Mesendoderm (in vitro differentiated cells): Measurements from ENCODE around the gene MAP1S.

ENCODE experiments used
- DNase-seq: peaks from one replicate; pipeline ENCODE4 v3.0.0; 2013
- H2AK5ac ChIP-seq: 2 replicates; pipeline ENCODE4 v1.6.1; 2013; ENCODE audit warnings: low read length, inconsistent platforms
- H2BK120ac ChIP-seq: 2 replicates; pipeline ENCODE4 v1.6.1; 2013; ENCODE audit warnings: low read depth, mild to moderate bottlenecking, low read length, moderate library complexity, mixed read lengths
- H2BK15ac ChIP-seq: replicated peaks from 2 replicates; pipeline ENCODE4 v1.6.1; 2013; ENCODE audit warnings: low read depth, mild to moderate bottlenecking, moderate library complexity
- H2BK5ac ChIP-seq: 2 replicates; pipeline ENCODE4 v1.6.1; 2013; ENCODE audit warnings: low read length, inconsistent platforms
- H3K18ac ChIP-seq: 2 replicates; pipeline ENCODE4 v1.6.1; 2013; ENCODE audit warnings: mild to moderate bottlenecking, low read length, mixed read lengths
- H3K23ac ChIP-seq: one replicate; pipeline ENCODE4 v1.6.1; 2013; ENCODE audit warnings: low read length
- H3K27ac ChIP-seq: 2 replicates; pipeline ENCODE4 v1.5.1; 2013; ENCODE audit warnings: low read depth, mild to moderate bottlenecking, inconsistent platforms, low read length, moderate library complexity
- H3K27me3 ChIP-seq: 2 replicates; pipeline ENCODE4 v1.6.1; 2013; ENCODE audit warnings: low read length, control low read depth, mild to moderate bottlenecking, inconsistent platforms; ENCODE audit not compliant: insufficient read depth, poor library complexity
- H3K36me3 ChIP-seq: 2 replicates; pipeline ENCODE4 v1.6.1; 2013; ENCODE audit warnings: low read length, inconsistent platforms; ENCODE audit not compliant: control insufficient read depth, insufficient read depth
- H3K4ac ChIP-seq: one replicate; pipeline ENCODE4 v1.6.1; 2013; ENCODE audit warnings: low read depth, mild to moderate bottlenecking, low read length, moderate library complexity
- H3K4me1 ChIP-seq: 2 replicates; pipeline ENCODE4 v1.6.1; 2013; ENCODE audit warnings: low read depth, low read length, inconsistent platforms; ENCODE audit not compliant: control insufficient read depth
- H3K4me2 ChIP-seq: 2 replicates; pipeline ENCODE4 v1.6.1; 2013; ENCODE audit warnings: low read length
- H3K4me3 ChIP-seq: 2 replicates; pipeline ENCODE4 v1.5.1; 2013; ENCODE audit warnings: mild to moderate bottlenecking, low read length
- H3K56ac ChIP-seq: one replicate; pipeline ENCODE4 v1.6.1; 2013; ENCODE audit warnings: low read length
- H3K79me1 ChIP-seq: 2 replicates; pipeline ENCODE4 v1.6.1; 2013; ENCODE audit warnings: low read length, inconsistent platforms
- H3K79me2 ChIP-seq: 2 replicates; pipeline ENCODE4 v1.6.1; 2013; ENCODE audit warnings: mild to moderate bottlenecking, low read length; ENCODE audit not compliant: control insufficient read depth, insufficient read depth
- H3K9ac ChIP-seq: 2 replicates; pipeline ENCODE4 v1.6.1; 2013; ENCODE audit warnings: low read length, inconsistent platforms
- H4K5ac ChIP-seq: one replicate; pipeline ENCODE4 v1.6.1; 2013; ENCODE audit warnings: low read length
- H4K8ac ChIP-seq: one replicate; pipeline ENCODE4 v1.6.1; 2013; ENCODE audit warnings: low read depth, mild to moderate bottlenecking, control low read depth, low read length, moderate library complexity
- WGBS: extraction: QIAGEN DNeasy Blood & Tissue Kit; methylation state at CpG from one replicate; pipeline ENCODE4 v1.1.7; 2013; ENCODE audit warnings: low lambda C conversion rate, missing lambda C conversion rate; ENCODE audit not compliant: insufficient coverage; ENCODE audit errors: extremely low coverage; 5-methylcytosine and 5-hydroxymethylcytosine counted together

MAP1S gene

GRCh38 chr19:17683078-17683477 lies 36.2 kb upstream of the MAP1S start:
- no peak overlapping the region for H3K56ac ChIP-seq
- H3K79me1 ChIP-seq = peaks cover 3% of the 10 kb centered on the region
- H4K5ac ChIP-seq = no peak overlapping the region
- no CpG with 5 or more reads among the region's 4 CpGs for WGBS
- no peak overlapping the region for H4K8ac ChIP-seq
- peaks cover 7% of the 10 kb centered on the region for H3K79me2 ChIP-seq
- H2BK5ac ChIP-seq = no peak overlapping the region
- peaks cover 3% of the 10 kb centered on the region for H3K4me1 ChIP-seq
- no peak overlapping the region for H3K4me2 ChIP-seq
- no peak overlapping the region for H3K27ac ChIP-seq
- H2BK15ac ChIP-seq = no peak overlapping the region
- H3K27me3 ChIP-seq = no peaks in the 10 kb centered on the region
- H3K4me3 ChIP-seq = no peak overlapping the region
- DNase-seq = no peak
- no peak overlapping the region for H3K9ac ChIP-seq
- no peak overlapping the region for H3K23ac ChIP-seq
- no peak overlapping the region for H3K18ac ChIP-seq
- no peak overlapping the region for H2BK120ac ChIP-seq
- no peaks in the 10 kb centered on the region for H3K36me3 ChIP-seq
- H2AK5ac ChIP-seq = no peak overlapping the region
- H3K4ac ChIP-seq = no peak overlapping the region

GRCh38 chr19:17684256-17684655 lies 35.0 kb upstream of the MAP1S start:
- Histone ChIP-seq H2BK120ac (no peak overlapping the region), H3K36me3 (no peaks in the 10 kb centered on the region), H3K27ac (no peak overlapping the region), H2BK5ac (no peak overlapping the region), H3K4ac (no peak overlapping the region), H3K4me2 (no peak overlapping the region), H3K9ac (no peak overlapping the region), H2AK5ac (no peak overlapping the region), H4K8ac (no peak overlapping the region), H4K5ac (no peak overlapping the region), H3K27me3 (no peaks in the 10 kb centered on the region), H3K79me2 (peaks cover 7% of the 10 kb centered on the region), H3K79me1 (peaks cover 3% of the 10 kb centered on the region), H3K18ac (no peak overlapping the region), H3K23ac (no peak overlapping the region), H3K56ac (no peak overlapping the region), H2BK15ac (no peak overlapping the region), H3K4me1 (peaks cover 3% of the 10 kb centered on the region), H3K4me3 (no peak overlapping the region)
- no peak for DNase-seq
- no CpG with 5 or more reads among the region's 4 CpGs for WGBS

GRCh38 chr19:17685451-17686022 lies 33.7 kb upstream of the MAP1S start:
- Histone ChIP-seq H3K27me3 (no peaks in the 10 kb centered on the region), H3K4ac (no peak overlapping the region), H2BK15ac (no peak overlapping the region), H2BK120ac (no peak overlapping the region), H3K36me3 (no peaks in the 10 kb centered on the region), H3K9ac (peak overlapping the region; percentile 33), H2BK5ac (no peak overlapping the region), H3K56ac (peak overlapping the region; percentile 94), H3K79me2 (peaks cover 7% of the 10 kb centered on the region), H4K5ac (no peak overlapping the region), H3K4me2 (peak overlapping the region; percentile 25), H3K18ac (peak overlapping the region; percentile 43), H3K4me1 (no peaks in the 10 kb centered on the region), H2AK5ac (peak overlapping the region; percentile 6), H3K27ac (no peak overlapping the region), H3K79me1 (peaks cover 3% of the 10 kb centered on the region), H3K4me3 (no peak overlapping the region), H3K23ac (no peak overlapping the region), H4K8ac (no peak overlapping the region)
- WGBS = no CpG with 5 or more reads among the region's 15 CpGs
- no peak for DNase-seq

- Histone ChIP-seq H3K27ac (peak overlapping the region; percentile 13), H3K4ac (peak overlapping the region; percentile 46), H2BK5ac (peak overlapping the region; percentile 91), H3K27me3 (no peaks in the 10 kb centered on the region), H3K9ac (peak overlapping the region; percentile 78), H3K4me2 (peak overlapping the region; percentile 96), H2AK5ac (no peak overlapping the region), H2BK15ac (no peak overlapping the region), H3K4me1 (no peaks in the 10 kb centered on the region), H3K4me3 (peak overlapping the region; percentile 51), H2BK120ac (peak overlapping the region; percentile 18), H3K56ac (peak overlapping the region; percentile 94), H3K18ac (peak overlapping the region; percentile 43), H3K23ac (no peak overlapping the region), H3K79me2 (peaks cover 7% of the 10 kb centered on the region), H4K8ac (no peak overlapping the region), H3K79me1 (peaks cover 3% of the 10 kb centered on the region), H4K5ac (no peak overlapping the region), H3K36me3 (no peaks in the 10 kb centered on the region)
- peak; percentile 63 for DNase-seq
- no CpG with 5 or more reads among the region's 12 CpGs for WGBS
Observed at GRCh38 chr19:17686023-17686521, 33.2 kb upstream of the MAP1S start.

- Histone ChIP-seq H3K56ac (peak overlapping the region; percentile 94), H3K4me3 (peak overlapping the region; percentile 66), H3K79me2 (peaks cover 7% of the 10 kb centered on the region), H2BK15ac (peak overlapping the region; percentile 61), H3K79me1 (peaks cover 3% of the 10 kb centered on the region), H3K23ac (no peak overlapping the region), H4K8ac (no peak overlapping the region), H3K9ac (peak overlapping the region; percentile 78), H3K4me2 (peak overlapping the region; percentile 96), H2BK120ac (peak overlapping the region; percentile 29), H3K27me3 (no peaks in the 10 kb centered on the region), H3K18ac (peak overlapping the region; percentile 77), H2AK5ac (no peak overlapping the region), H3K36me3 (no peaks in the 10 kb centered on the region), H4K5ac (no peak overlapping the region), H3K4ac (peak overlapping the region; percentile 17), H3K27ac (peak overlapping the region; percentile 41), H2BK5ac (peak overlapping the region; percentile 91), H3K4me1 (no peaks in the 10 kb centered on the region)
- no CpG with 5 or more reads among the region's 28 CpGs for WGBS
- peak; percentile 89 for DNase-seq
Observed at GRCh38 chr19:17686592-17687024, 32.7 kb upstream of the MAP1S start.
